HG02870 (cell line): ENCODE results near the gene WDFY1.
A peak's percentile ranks its signal among the peaks of the same experiment; 100 is the strongest.

Experiments used
- ATAC-seq: cut with Tn5 transposase; IDR thresholded peaks from one replicate; pipeline ENCODE4 v1.9.1; 2021; ENCODE audit warnings: mild to moderate bottlenecking, moderate library complexity; ENCODE audit not compliant: unreplicated experiment

Gene WDFY1, protein sequence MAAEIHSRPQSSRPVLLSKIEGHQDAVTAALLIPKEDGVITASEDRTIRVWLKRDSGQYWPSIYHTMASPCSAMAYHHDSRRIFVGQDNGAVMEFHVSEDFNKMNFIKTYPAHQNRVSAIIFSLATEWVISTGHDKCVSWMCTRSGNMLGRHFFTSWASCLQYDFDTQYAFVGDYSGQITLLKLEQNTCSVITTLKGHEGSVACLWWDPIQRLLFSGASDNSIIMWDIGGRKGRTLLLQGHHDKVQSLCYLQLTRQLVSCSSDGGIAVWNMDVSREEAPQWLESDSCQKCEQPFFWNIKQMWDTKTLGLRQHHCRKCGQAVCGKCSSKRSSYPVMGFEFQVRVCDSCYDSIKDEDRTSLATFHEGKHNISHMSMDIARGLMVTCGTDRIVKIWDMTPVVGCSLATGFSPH

GRCh38 chr2:223944703-223945531, at the start of gene WDFY1:
TSS of gene WDFY1 (minus strand) at chr2:223945335. CDS start at chr2:223945284, 51 bp downstream.
- peak; percentile 56 for ATAC-seq

- no peak for ATAC-seq
Observed at GRCh38 chr2:223994562-223995162, 49.5 kb upstream of the WDFY1 start.

DNA sequence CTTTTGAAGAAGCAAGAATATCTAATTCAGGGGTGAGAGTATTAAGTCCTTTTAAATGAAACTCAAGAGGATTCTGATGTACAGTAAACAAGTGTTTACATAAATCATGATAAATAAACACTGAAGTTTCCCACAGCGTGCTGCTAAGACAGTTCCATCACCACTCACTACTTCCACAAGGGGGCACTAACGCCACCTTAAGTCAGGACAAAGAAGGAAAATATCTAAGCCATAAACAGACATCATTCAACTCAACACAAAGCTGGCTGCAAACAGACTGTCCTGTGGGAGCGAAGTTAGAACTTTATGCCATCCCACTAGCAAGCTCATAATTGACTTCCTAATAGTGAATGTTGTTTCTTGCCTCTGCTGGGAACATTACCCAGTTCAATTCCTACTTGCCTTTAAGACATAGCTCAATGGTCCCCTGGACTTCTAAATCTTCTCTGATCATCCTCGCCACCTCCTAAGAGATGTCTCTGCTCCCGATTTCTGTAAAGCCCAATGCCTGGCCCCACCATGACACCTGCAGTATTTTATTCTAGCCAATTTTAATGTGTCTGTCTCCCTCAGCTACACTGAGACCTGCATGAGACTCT, 48.6 kb upstream of the WDFY1 start:
- ATAC-seq = peak; percentile 83

DNA sequence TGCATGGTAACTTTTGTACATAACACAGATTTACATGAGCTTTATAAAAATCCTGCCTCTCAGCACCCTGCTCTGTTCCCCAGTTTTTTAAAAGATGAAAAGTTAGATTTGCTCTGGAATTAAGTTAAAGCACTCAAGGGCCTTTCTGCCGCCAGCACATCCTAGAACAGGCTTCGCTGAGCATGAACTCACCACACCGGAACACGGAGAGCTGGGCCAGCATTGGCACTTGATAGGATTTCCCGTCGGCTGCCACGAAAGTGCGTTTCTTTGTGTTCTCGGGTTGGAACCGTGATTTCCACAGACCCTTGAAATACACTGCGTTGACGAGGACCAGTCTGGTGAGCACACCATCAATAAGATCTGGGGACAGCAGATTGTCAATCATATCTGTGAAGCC, 46.5 kb upstream of the WDFY1 start:
- ATAC-seq = no peak

DNA sequence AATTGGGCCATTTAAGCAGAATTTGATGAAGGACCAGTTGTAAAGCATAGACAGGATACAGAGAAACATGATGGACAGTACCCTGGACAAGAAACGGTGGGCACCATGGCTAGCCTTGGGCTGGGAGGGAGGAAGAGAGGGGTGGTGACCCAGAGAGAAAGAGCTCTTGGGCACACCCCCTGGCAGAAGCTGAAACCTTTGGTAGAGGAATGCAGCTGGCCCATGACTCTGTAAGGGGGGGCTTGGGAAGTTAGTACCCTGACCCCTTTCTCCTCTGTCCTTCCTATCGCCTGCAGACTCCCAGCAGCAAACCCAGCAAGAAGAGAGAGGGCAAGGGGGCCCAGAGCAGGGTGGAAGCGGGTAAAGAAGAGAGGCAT, 44.7 kb upstream of the WDFY1 start:
- ATAC-seq = no peak

DNA sequence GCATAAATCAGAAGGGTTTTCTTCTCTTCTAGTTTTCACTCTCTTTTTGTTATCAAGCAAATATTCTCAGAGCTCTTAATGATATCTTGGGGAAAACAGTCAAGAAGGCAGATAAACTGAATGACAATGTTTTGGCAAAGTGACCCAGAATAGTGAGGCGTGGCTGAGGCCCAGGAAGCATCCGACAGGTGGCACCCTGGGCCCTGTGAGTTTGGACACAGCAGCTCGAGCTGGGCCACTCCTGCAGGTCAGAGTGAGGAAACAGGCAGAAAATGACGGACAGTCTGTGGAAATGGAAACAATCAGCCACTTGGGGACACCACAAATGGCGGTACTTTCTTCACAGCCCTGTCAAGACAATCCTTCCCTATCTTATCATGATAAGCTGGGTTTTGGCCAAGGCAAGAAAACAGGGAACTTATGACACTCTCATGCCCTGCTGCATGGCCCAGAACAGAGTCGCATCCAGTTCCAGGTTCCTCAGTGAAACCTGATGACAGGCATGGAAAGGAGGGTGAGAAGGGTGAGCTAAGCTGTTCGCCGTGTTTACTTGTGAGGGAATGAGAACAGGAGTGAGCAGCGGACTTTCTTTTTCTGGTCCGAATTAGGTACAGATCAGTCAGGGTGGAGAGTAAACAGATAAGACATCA, 44.2 kb upstream of the WDFY1 start:
- no peak for ATAC-seq

GRCh38 chr2:223981241-223981640, 36.1 kb upstream of the WDFY1 start:
- ATAC-seq = no peak

DNA sequence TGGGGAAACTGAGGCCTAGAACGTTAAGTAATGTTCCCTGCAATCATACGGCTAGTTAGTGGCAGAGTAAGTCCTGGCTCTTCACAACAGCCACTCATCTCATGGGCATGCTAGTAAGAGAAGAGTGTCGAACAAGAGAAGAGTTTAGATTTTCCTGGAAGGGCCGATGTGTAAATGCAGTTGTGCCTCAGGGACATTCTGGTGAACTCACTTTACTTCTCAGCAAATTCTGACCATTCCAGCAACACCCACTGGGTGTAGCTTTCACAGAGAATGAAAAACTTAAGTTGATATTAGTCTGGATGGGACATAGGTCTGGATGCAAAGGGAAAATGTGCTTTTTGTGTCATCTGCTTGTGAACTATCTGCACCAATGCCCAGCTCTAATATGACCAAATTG, 35.7 kb upstream of the WDFY1 start:
- no peak for ATAC-seq

DNA sequence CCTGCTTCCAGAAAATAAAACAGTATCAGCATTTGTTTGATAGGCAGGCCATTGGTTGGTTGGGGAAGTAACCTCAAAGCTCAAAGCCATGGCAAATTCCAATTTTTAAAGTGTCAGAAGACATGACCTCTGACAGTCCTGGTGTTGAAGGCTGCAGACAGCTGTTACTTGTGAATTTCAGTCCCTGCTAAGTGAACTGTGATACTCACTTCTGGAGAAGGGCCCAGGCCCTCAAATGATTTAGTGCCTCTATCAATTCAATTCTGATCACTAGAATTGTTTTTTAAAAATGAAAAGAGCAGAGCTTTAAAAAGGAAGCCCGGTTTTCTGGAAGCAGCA, 35.2 kb upstream of the WDFY1 start:
- ATAC-seq = no peak

DNA sequence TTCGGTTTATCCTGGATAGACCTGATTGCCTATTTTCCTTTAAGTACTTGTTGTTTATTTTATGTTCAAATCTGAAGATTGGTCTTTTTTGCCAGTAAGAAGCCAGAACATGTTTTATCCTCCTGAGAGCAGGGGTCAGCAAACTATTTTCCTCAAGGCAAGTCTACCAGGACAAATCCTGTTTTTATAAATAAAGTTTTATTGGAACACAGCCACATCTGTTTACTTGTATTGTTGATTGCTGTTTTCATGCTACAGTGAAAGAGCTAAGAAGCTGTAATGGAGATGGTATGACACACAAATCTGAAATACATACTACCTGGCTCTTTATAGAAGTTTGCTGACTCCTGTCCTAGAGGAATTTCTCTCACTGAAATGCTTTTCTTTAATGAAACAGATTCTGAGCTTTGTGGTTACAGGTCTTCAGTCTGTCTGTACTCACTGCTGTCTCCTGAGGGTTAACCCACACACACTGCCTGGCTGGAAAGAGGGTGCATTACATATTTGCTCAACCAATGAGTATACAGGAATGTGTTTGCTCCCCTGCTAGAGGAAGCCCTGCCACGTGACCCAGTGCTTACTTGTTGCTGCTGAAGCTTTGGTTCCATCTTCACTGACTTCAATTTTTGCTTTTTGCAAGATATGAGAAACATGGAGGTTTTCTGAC, 34.7 kb upstream of the WDFY1 start:
- no peak for ATAC-seq

DNA sequence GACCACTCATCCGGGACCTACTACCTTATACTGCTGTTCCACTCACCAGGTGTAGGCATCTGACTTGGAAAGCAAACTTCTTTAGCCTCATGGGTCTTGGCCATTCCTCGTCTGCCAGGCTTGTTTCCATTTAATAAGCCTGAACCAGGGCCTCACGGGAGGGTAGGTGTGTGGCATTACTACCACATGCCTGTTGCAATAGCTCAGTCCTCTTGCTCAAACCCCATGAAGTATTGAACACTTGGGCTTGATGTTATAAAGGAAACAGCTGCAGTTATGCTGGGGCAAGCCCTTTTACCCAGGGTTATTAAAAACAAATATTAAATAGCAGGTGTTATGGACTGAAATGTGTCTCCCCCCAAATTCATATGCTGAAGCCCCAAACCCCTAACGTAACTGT, 33.3 kb upstream of the WDFY1 start:
- no peak for ATAC-seq

DNA sequence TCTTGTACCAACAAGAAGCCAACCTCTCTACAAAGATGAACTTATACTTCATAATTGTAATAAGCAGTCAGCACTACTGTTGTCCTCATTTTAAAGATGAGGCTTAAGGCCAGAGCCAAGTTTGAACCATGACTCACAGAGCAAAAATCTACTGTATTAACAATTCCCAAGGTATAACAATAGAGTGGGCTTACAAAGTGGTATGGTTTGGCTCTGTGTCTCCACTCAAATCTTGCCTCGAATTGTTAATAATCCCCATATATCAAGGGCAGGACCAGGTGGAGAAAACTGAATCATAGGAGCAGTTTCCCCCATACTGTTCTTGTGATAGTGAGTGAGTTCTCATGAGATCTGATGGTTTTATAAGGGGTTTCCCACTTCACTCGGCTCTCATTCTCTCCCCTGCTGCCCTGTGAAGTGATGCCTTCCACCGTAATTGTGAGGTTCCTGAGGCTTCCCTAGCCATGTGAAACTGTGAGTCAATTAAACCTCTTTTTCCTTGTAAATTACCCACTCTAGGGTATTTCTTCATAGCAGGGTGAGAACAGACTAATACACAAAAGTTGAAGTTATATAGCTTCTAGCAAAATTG, 31.6 kb upstream of the WDFY1 start:
- no peak for ATAC-seq

DNA sequence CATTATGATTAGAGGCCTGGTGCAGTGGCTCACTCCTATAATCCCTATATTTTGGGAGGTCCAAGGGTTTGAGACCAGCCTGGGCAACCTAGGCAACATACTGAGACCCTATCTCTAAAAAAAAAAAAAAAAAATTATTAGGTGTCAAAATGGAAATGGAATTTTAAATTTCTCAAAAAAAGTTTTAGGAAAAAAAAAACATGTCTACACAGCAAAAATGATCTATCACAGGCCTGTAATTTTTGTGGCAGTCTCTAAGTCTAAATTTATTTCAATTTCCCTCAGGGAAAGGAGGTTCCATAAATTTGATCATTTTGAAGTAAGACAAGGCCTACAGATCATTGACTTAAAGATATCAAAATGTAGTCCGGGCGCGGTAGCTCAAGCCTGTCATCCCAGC, 28.5 kb upstream of the WDFY1 start:
- no peak for ATAC-seq

- no peak for ATAC-seq
Observed at GRCh38 chr2:223972656-223973102, 27.5 kb upstream of the WDFY1 start.

DNA sequence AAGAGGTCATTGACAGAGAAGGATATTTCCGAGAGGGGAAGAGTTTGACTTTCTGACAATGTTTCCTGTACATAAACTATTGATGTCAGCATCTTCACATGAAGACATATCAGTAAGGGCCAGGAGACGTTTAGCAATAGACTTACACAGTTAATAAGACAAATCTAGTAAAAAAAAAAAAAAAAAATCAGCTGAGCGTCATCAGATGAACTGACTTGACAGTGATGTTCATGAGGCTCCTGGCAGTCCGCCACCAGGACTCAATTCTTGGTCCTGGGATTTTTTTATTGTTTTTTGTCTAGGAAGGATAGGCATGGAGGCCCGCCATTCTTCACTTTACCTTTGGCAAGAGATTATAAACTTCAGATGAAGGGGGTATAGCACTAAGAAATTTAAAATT, 26.6 kb upstream of the WDFY1 start:
- no peak for ATAC-seq

DNA sequence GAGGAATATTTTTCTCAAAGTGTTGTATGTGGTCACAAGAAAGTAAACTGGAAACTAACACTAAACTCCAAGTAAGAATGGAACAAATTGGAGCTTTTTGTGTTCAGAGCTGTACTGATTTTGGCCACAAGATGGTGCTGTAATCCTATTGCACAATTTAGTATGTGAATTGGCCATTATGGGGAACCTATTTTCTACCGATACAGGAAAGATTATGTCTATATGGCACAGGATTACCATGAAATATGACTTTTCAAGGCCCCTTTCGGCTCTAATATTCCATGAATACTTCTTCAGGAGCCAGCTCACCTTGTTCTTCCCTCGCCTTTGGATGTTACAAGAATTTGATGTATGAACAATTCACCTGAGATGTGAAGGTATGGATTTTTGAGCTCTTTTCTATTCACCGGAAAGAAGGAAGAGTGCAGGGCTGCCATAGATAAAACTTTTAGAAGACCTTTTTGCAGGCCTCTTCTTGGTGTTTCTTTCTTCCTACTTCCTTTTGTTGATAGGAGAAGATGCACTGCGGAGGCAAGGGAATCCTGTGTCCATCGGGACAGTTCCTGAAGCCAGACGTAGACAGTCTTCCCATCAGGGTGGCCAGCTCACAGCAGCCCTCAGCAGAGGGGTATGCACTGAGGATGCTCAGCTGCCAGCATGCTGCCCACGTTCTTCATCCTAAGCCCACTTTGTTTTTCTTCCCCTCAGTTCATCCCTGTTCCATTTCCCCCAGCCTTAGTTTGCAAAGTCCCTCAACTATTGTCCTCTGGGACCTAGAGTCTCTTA, 25.4 kb upstream of the WDFY1 start:
- ATAC-seq = peak; percentile 64

DNA sequence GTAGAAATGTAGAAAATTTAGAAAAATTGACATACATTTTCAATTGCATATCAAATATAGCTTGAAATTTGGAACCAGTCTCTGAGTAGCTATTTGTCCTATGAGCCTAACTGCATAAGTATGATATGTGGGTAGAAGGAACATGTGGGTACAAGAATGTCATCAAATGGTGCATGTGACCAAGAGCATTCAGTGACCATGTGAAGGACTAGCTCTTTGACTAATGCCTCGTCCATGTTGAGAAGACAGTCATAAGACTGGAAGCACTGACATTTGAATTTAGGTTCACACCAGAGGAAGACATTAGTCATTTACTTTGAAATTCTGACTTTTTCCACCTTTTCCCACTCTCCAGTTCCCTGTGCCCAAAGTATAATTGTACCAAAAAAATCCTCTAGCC, 24.7 kb upstream of the WDFY1 start:
- no peak for ATAC-seq

DNA sequence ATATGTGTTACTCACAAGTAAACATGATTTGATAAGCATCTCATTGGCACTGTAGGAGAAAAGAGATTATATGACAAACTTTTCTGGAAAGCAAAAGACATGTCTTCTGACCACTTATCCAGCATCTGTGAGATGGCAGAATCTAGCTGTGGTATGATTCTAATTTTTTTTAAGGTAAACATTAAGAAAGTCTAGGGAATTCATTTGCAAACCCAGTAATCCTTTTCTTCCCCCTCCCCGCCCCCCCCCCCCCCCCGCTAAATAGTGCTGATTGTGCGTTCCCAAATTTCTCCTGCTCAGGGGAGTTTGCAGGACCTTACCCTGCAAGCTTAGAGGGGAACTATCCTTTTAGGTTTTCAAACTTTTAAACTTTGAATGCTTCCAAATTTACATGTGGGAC, 24.2 kb upstream of the WDFY1 start:
- no peak for ATAC-seq

DNA sequence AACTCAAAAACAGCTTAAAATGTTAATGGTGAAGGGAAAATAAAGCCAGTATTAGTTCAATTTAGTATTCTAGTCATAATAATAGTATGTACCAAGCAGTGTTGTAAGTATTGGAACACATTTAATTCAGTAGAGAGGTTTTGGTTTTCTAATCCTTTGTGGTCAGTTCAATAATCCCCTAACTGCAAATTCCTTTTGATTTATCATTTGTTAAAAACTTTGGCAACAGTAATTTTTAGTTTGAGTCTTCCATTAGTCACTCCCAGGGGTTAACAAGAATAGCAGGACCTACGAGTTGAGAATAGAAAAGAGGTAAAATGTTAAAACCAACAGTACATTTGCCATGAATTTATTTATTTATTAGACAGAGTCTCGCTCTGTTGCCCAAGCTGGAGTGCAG, 22.8 kb upstream of the WDFY1 start:
- ATAC-seq = no peak
